Adrenal gland (tissue), 12 donors: ENCODE results near the gene KRT73. TPM values are rescaled to one million over a fixed set of nuclear protein-coding genes. Genes with fewer than 3 reads are reported as not detected.
A peak's percentile ranks its signal among the peaks of the same experiment; 100 is the strongest.

Source experiments
- DNase-seq, 7 donors: peaks; one replicate each; pipeline ENCODE4 v3.0.0-alpha.2; 2019 to 2020
- H3K27ac ChIP-seq, 5 donors: fragments of 200-600 bp; sonication (generic) in 4 of 5; 1 replicate in 3 of 5; 2 replicates in 2 of 5; pipeline versions ENCODE4 v1.5.1 to v1.8.0; 2016 to 2020; ENCODE audit warnings: mild to moderate bottlenecking in 1 of 5
- H3K27me3 ChIP-seq: fragments of 200-600 bp; 2 replicates; pipeline ENCODE4 v1.8.0; 2021
- H3K36me3 ChIP-seq, 2 donors: fragments of 200-600 bp; replicated peaks in 1 of 2; 1 replicate in 1 of 2; 2 replicates in 1 of 2; pipeline versions ENCODE4 v1.5.1 to v1.8.0; 2018 to 2022
- H3K4me1 ChIP-seq, 2 donors: fragments of 200-600 bp; replicated peaks in 1 of 2; 1 replicate in 1 of 2; 2 replicates in 1 of 2; pipeline versions ENCODE4 v1.5.1 to v1.8.0; 2018 to 2021
- H3K4me3 ChIP-seq, 4 donors: fragments of 200-600 bp; sonication (generic) in 3 of 4; one replicate each; pipeline ENCODE4 v1.5.1; 2016 to 2018
- H3K9me3 ChIP-seq, 3 donors: fragments of 200-600 bp; sonication (generic) in 1 of 3; replicated peaks in 1 of 3; 1 replicate in 2 of 3; 2 replicates in 1 of 3; pipeline versions ENCODE4 v1.5.1 to v1.8.0; 2016 to 2021
- CTCF ChIP-seq, 6 experiments: fragments of 450-650 bp in 4 of 6; fragments of 200-600 bp in 2 of 6; sonication (generic) in 1 of 6; IDR thresholded peaks; 1 replicate in 5 of 6; 2 replicates in 1 of 6; pipeline versions ENCODE4 v1.5.1 to v1.8.0; 2016 to 2021; ENCODE audit warnings: antibody characterized with exemption in 6 of 6, mild to moderate bottlenecking in 2 of 6, moderate library complexity in 1 of 6
- POLR2A ChIP-seq, 2 donors: fragments of 450-650 bp; IDR thresholded peaks; one replicate each; pipeline ENCODE4 v1.6.1; 2017; ENCODE audit warnings: antibody characterized with exemption in 2 of 2, mild to moderate bottlenecking in 2 of 2, moderate library complexity in 1 of 2
- WGBS, 4 donors: extraction: QIAGEN DNeasy Blood & Tissue Kit in 2 of 4; methylation state at CpG; one replicate each; pipeline versions ENCODE4 v1.1.5 to v1.1.7; 2013 to 2017; 5-methylcytosine and 5-hydroxymethylcytosine counted together
- intact Hi-C, 2 donors: fragments of 100-400 bp; cut with DNase I; formaldehyde crosslinking; loops; one replicate each; pipeline versions ENCODE4 v1.14.1 to v1.15.0; 2022 to 2023
- polyA plus RNA-seq, 3 donors: library from polyadenylated mRNA; stranded (reverse); fragments of 200-250 nt in 2 of 3; fragments of 350-450 nt in 1 of 3; fragmentation: Illumina TruSeq in 1 of 3; extraction: RNeasy Lipid Tissue Mini Kit (QIAGEN cat#74804) in 1 of 3; gene quantifications; one replicate each; pipeline ENCODE4 v1.2.3, GENCODE V29; 2013 to 2014
- total RNA-seq, 9 donors: library from RNA; depleted of rRNA in 4 of 9; stranded (reverse); fragments of >200 nt in 4 of 9; fragments of 120-200 nt in 1 of 9; fragmentation: NEBNext Ultra II Directional in 1 of 9; extraction: Animal tissue kit (Norgen Biotek cat#: 25700) in 1 of 9; gene quantifications; one replicate each; pipeline versions ENCODE4 v1.1.0 to v1.2.4, GENCODE V29; 2013 to 2023
- donor health status: healthy with polysubstance abuse.
- donor health status: Bipolar disorder and iron deficiency.
- donor health status: DM: yes; HTN: yes; CAD: no.
- donor health status: DM: no; HTN: no; CAD: no.
- donor health status: DM: no; HTN: no; CAD: no.
- donor health status: DM: yes; HTN: yes; CAD: no.

The KRT73 gene
- total and polyA plus RNA-seq, 12 donors: 0.18 to 0.64 TPM; not detected in 10

DNA sequence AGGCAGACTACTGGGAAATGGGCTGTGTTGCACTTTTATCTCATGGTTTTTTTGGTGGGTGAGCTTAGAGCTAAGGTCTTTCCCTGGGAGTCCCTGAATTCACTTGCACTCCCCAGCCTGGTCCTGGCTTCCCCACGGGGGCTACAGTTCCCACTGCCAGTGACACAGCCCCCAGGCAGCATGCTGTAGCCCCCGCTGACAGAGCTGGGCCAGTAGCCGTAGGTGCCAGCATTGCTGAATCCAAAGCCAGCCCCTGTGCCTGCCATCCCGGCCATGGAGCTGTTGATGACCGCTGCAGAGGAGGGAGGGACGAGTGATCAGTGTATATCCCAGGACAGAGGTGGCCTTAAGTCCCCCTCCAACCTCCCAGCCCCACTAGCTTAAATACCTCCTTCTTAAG lies 10.2 kb downstream of the KRT73 start:
- H3K27me3 ChIP-seq: peaks cover 4% of the 10 kb centered on the region
- H3K27ac ChIP-seq: no peak overlapping the region
- no peaks in the 10 kb centered on the region for H3K9me3 ChIP-seq
- no peak overlapping the region for H3K4me3 ChIP-seq
- no peaks in the 10 kb centered on the region for H3K36me3 ChIP-seq
- intact Hi-C loops: no loop called here
- no peaks in the 10 kb centered on the region for H3K4me1 ChIP-seq
- peak in 1 of 7 donors; percentile 13 for DNase-seq
- TF ChIP-seq CTCF (IDR thresholded peaks at IDR 0.05) (no peak), POLR2A (IDR thresholded peaks at IDR 0.05) (no peak)
- WGBS, 4 donors: 67 to 83% (median 76%) methylated on average over 1 to 6 of the region's 6 CpGs

GRCh38 chr12:52607314-52607713 lies 11.0 kb downstream of the KRT73 start:
- no peaks in the 10 kb centered on the region for H3K9me3 ChIP-seq
- H3K36me3 ChIP-seq: no peaks in the 10 kb centered on the region
- peak in 1 of 7 donors; percentile 2 for DNase-seq
- no peaks in the 10 kb centered on the region for H3K4me1 ChIP-seq
- no peak overlapping the region for H3K27ac ChIP-seq
- intact Hi-C loops: no loop called here
- H3K4me3 ChIP-seq: no peak overlapping the region
- H3K27me3 ChIP-seq: peaks cover 10% of the 10 kb centered on the region
- TF ChIP-seq CTCF (IDR thresholded peaks at IDR 0.05) (no peak), POLR2A (IDR thresholded peaks at IDR 0.05) (no peak)
- WGBS, 4 donors: 14 to 89% (median 69%) methylated on average over 1 of the region's 1 CpG

- Histone ChIP-seq H3K36me3 (no peaks in the 10 kb centered on the region), H3K4me3 (no peak overlapping the region), H3K4me1 (no peaks in the 10 kb centered on the region), H3K27me3 (peaks cover 16% of the 10 kb centered on the region), H3K27ac (no peak overlapping the region), H3K9me3 (no peaks in the 10 kb centered on the region)
- intact Hi-C loops: no loop called here
- WGBS, 4 donors: 84 to 87% (median 86%) methylated on average over 7 of the region's 7 CpGs
- TF ChIP-seq POLR2A (IDR thresholded peaks at IDR 0.05) (no peak), CTCF (IDR thresholded peaks at IDR 0.05) (no peak)
- DNase-seq: no peak
These were observed 11.7 kb downstream of the KRT73 start for GRCh38 chr12:52606581-52607218.

GRCh38 chr12:52606096-52606495 lies 12.3 kb downstream of the KRT73 start:
- intact Hi-C loops: no loop called here
- no peaks in the 10 kb centered on the region for H3K4me1 ChIP-seq
- no peaks in the 10 kb centered on the region for H3K9me3 ChIP-seq
- TF ChIP-seq CTCF (IDR thresholded peaks at IDR 0.05) (no peak), POLR2A (IDR thresholded peaks at IDR 0.05) (no peak)
- H3K4me3 ChIP-seq: no peak overlapping the region
- peaks cover 22% of the 10 kb centered on the region for H3K27me3 ChIP-seq
- 43 to 78% (median 71%) methylated on average over 3 of the region's 3 CpGs for WGBS, 4 donors
- no peaks in the 10 kb centered on the region for H3K36me3 ChIP-seq
- DNase-seq: no peak
- H3K27ac ChIP-seq: no peak overlapping the region
